ENCODE data around the gene GTPBP6. TPM values are rescaled to one million over a fixed set of nuclear protein-coding genes. Genes with fewer than 3 reads are reported as not detected.

GTPBP6 gene
- total RNA-seq, 1 experiment from 2014 or later: 41.6 TPM

DNA sequence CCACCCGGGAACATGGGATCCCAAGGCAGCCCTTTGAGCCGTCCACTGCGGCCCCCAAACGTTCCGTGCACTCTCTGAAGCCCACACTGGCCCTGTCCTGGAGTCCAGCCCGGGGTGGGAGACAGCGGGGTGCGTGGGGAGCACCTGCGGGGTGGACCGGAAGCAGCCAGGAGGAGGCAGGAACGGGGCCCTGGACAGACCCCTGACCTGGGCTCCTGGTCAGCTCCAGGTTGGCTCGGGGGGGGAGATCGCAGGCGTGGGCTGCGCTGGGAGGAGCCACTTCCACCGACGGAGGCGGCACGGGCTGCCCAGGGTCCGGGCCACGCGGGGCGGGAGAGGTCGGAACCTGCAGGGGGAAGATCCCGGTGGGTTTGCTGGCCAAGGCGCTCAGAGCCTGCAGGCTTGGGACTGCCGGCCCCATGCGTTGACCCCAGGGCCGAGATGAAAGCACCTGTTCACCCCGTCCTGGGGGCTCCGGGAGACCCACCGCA is 43.1 kb downstream of the GTPBP6 start:
- Histone ChIP-seq H3K36me3 (ENCODE audit: control insufficient read depth in 1 of 2, insufficient read depth in 2 of 2, low read length in 2 of 2) (no peaks in the 10 kb centered on the region), H3K9ac (ENCODE audit: low read length) (peak overlapping the region; percentile 88), H3K4me1 (ENCODE audit: control insufficient read depth in 1 of 2, insufficient read depth in 2 of 2, low read length in 2 of 2) (peaks cover 0 to 23% of the 10 kb centered on the region in 2 experiments; a peak in 2 of 4 replicates), H3K9me2 (ENCODE audit: insufficient read depth) (no peaks in the 10 kb centered on the region), H4K20me1 (ENCODE audit: insufficient read depth) (no peaks in the 10 kb centered on the region), H3K27ac (ENCODE audit: low read depth, low read length) (no peak overlapping the region; the same call in 1 of the 2 replicates), H3K79me2 (ENCODE audit: insufficient read depth, low read length) (no peaks in the 10 kb centered on the region), H2AFZ (ENCODE audit: low read depth, low read length, poor library complexity, severe bottlenecking) (no peak overlapping the region), H3K9me3 (ENCODE audit: control insufficient read depth in 1 of 2, insufficient read depth in 1 of 2, low read depth in 1 of 2, low read length in 2 of 2) (no peaks in the 10 kb centered on the region), H3K27me3 (ENCODE audit: insufficient read depth, low read length) (no peaks in the 10 kb centered on the region), H3K4me2 (ENCODE audit: low read length) (peak overlapping the region; percentile 95), H3K4me3 (replicated peaks in 1 of 2; ENCODE audit: low read depth in 1 of 2, low read length in 2 of 2) (peak overlapping the region; percentile 56 to 78)
- ChIA-PET CTCF (no interaction called here), RAD21 (ENCODE audit: low non-redundant PET in 1 of 2, low total read pairs in 2 of 2, uncharacterized antibody in 2 of 2, unreplicated experiment in 2 of 2) (no interaction called here), POLR2A (no interaction called here)
- no TSS peak for BruUV-seq (replicated peaks)
- TF ChIP-seq, protein P1, sequence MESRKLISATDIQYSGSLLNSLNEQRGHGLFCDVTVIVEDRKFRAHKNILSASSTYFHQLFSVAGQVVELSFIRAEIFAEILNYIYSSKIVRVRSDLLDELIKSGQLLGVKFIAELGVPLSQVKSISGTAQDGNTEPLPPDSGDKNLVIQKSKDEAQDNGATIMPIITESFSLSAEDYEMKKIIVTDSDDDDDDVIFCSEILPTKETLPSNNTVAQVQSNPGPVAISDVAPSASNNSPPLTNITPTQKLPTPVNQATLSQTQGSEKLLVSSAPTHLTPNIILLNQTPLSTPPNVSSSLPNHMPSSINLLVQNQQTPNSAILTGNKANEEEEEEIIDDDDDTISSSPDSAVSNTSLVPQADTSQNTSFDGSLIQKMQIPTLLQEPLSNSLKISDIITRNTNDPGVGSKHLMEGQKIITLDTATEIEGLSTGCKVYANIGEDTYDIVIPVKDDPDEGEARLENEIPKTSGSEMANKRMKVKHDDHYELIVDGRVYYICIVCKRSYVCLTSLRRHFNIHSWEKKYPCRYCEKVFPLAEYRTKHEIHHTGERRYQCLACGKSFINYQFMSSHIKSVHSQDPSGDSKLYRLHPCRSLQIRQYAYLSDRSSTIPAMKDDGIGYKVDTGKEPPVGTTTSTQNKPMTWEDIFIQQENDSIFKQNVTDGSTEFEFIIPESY (IDR thresholded peaks at IDR 0.05; ENCODE audit: extremely low read depth, insufficient replicate concordance, low read length): no peak
- no peak for TF ChIP-seq YY1 (IDR thresholded peaks at IDR 0.05; ENCODE audit: extremely low read depth, insufficient replicate concordance, low read depth, low read length)
- TF ChIP-seq ELF1 (IDR thresholded peaks at IDR 0.05; ENCODE audit: borderline replicate concordance, low read depth): no peak
- no peak for TF ChIP-seq RAD21 (IDR thresholded peaks at IDR 0.05; ENCODE audit: low read depth)
- TF ChIP-seq ZFX (IDR thresholded peaks at IDR 0.05): no peak
- no peak for TF ChIP-seq EZH2 (IDR thresholded peaks at IDR 0.05)
- TF ChIP-seq POLR2AphosphoS5 (IDR thresholded peaks at IDR 0.05; ENCODE audit: low read depth, low read length): no peak
- TF ChIP-seq, protein P2, sequence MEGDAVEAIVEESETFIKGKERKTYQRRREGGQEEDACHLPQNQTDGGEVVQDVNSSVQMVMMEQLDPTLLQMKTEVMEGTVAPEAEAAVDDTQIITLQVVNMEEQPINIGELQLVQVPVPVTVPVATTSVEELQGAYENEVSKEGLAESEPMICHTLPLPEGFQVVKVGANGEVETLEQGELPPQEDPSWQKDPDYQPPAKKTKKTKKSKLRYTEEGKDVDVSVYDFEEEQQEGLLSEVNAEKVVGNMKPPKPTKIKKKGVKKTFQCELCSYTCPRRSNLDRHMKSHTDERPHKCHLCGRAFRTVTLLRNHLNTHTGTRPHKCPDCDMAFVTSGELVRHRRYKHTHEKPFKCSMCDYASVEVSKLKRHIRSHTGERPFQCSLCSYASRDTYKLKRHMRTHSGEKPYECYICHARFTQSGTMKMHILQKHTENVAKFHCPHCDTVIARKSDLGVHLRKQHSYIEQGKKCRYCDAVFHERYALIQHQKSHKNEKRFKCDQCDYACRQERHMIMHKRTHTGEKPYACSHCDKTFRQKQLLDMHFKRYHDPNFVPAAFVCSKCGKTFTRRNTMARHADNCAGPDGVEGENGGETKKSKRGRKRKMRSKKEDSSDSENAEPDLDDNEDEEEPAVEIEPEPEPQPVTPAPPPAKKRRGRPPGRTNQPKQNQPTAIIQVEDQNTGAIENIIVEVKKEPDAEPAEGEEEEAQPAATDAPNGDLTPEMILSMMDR (IDR thresholded peaks at IDR 0.05 in 2 of 3, conservative IDR thresholded peaks at IDR 0.05 in 1 of 3; ENCODE audit: borderline replicate concordance in 1 of 3, insufficient read depth in 1 of 3, low read depth in 2 of 3, low read length in 2 of 3): no peak
- no peak for TF ChIP-seq EZH2phosphoT487 (IDR thresholded peaks at IDR 0.05; ENCODE audit: borderline replicate concordance)
- TF ChIP-seq ZNF274 (IDR thresholded peaks at IDR 0.05; ENCODE audit: low read depth, low read length): no peak
- no peak for DNase-seq (ENCODE audit: low read depth, low spot score)
- peak; percentile 9 for ATAC-seq
- intact Hi-C loops (cut with micrococcal nuclease): loop anchor here (5.0 kb wide), 1 partner anchor 42 kb away; the partner anchor contains the start of gene GTPBP6

All from HCT116 (cell line).